HS-5 (cell line): ENCODE data around the gene MOB3B.
A peak's percentile ranks its signal among the peaks of the same experiment; 100 is the strongest.
"Not testable (repeated sequence)": the region's sequence is repeated elsewhere in the genome, so short reads cannot be mapped to it uniquely, and the experiment has no call there.

Experiments used
- DNase-seq: peaks from one replicate; pipeline ENCODE4 v3.0.0-alpha.2; 2012; ENCODE audit warnings: low read depth

Gene MOB3B

GRCh38 chr9:27474305-27474704 lies 55.3 kb downstream of the MOB3B start:
- DNase-seq, result no peak

GRCh38 chr9:27473111-27473529 lies 56.5 kb downstream of the MOB3B start:
- DNase-seq, result no peak

- no peak for DNase-seq
Measured at GRCh38 chr9:27472195-27472594, 57.4 kb downstream of the MOB3B start.

- no peak for DNase-seq
Measured at GRCh38 chr9:27471789-27472188, 57.8 kb downstream of the MOB3B start.

GRCh38 chr9:27471366-27471765 lies 58.2 kb downstream of the MOB3B start:
- DNase-seq, result no peak

GRCh38 chr9:27470291-27470856 lies 59.2 kb downstream of the MOB3B start:
- no peak for DNase-seq

- DNase-seq, result no peak
Measured at GRCh38 chr9:27469550-27469949, 60.1 kb downstream of the MOB3B start.

GRCh38 chr9:27468462-27469110 lies 61.0 kb downstream of the MOB3B start:
- DNase-seq, result no peak

- DNase-seq, result no peak
Measured at GRCh38 chr9:27468000-27468399, 61.6 kb downstream of the MOB3B start.

- no peak for DNase-seq
Measured at GRCh38 chr9:27467486-27467885, 62.1 kb downstream of the MOB3B start.

- DNase-seq, result not testable (repeated sequence)
Measured at GRCh38 chr9:27466516-27466915, 63.1 kb downstream of the MOB3B start.

GRCh38 chr9:27464950-27465349 lies 64.7 kb downstream of the MOB3B start:
- not testable (repeated sequence) for DNase-seq

GRCh38 chr9:27462846-27463245 lies 66.8 kb downstream of the MOB3B start:
- DNase-seq, result no peak

- no peak for DNase-seq
Measured at GRCh38 chr9:27462434-27462833, 67.2 kb downstream of the MOB3B start.

- DNase-seq, result peak; percentile 79
Measured at GRCh38 chr9:27460226-27461023, 69.2 kb downstream of the MOB3B start.

GRCh38 chr9:27457445-27457844 lies 72.2 kb downstream of the MOB3B start:
- no peak for DNase-seq

GRCh38 chr9:27453860-27454553 lies 75.6 kb downstream of the MOB3B start:
- no peak for DNase-seq

GRCh38 chr9:27451207-27451797 lies 78.3 kb downstream of the MOB3B start:
- no peak for DNase-seq

GRCh38 chr9:27450752-27451151 lies 78.9 kb downstream of the MOB3B start:
- no peak for DNase-seq

GRCh38 chr9:27448356-27448755 lies 81.3 kb downstream of the MOB3B start:
- DNase-seq, result not testable (repeated sequence)

GRCh38 chr9:27447031-27447683 lies 82.5 kb downstream of the MOB3B start:
- DNase-seq, result no peak

- no peak for DNase-seq
Measured at GRCh38 chr9:27445688-27446087, 83.9 kb downstream of the MOB3B start.
